Suprapubic skin (tissue), 4 donors: ENCODE results near the gene PGK2.

Source experiments
- EP300 ChIP-seq: sonication (generic); formaldehyde crosslinking; IDR thresholded peaks from one replicate; pipeline ENCODE4 v1.6.1; 2017; ENCODE audit warnings: antibody characterized with exemption
- POLR2A ChIP-seq, 2 donors: fragments of 450-650 bp; IDR thresholded peaks; one replicate each; pipeline ENCODE4 v1.6.1; 2017; ENCODE audit warnings: antibody characterized with exemption in 2 of 2, mild to moderate bottlenecking in 2 of 2, moderate library complexity in 2 of 2
- POLR2AphosphoS5 ChIP-seq, 3 donors: sonication (generic); formaldehyde crosslinking; IDR thresholded peaks; one replicate each; pipeline ENCODE4 v1.6.1; 2017; ENCODE audit warnings: antibody characterized with exemption in 3 of 3
- TF ChIP-seq, protein P1 (sequence below), 2 donors: fragments of 200-600 bp in 1 of 2; fragments of 450-650 bp in 1 of 2; sonication (generic) in 1 of 2; IDR thresholded peaks; one replicate each; pipeline ENCODE4 v1.5.1; 2016 to 2019; ENCODE audit warnings: antibody characterized with exemption in 2 of 2, mild to moderate bottlenecking in 1 of 2, moderate library complexity in 1 of 2

DNA sequence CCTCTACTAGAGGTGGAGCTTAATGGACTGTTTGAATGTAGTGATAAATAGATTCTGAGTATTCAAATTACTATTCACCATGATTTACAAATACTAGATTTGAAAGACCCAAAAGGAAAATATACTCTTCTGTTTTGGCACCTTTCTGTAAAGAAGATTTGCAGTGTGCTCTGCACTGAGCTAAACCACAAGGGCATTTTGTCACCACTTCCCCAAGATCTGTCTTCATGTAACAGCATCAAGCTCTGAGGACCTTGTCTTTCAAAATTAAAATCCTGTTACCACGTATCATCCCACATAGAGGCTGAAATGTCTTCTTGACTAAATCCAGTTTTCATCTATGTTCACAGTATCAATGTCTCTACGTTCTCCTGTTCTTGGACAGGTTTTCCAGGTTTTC, 3.3 kb upstream of the PGK2 start:
- TF ChIP-seq POLR2A (IDR thresholded peaks at IDR 0.05) (no peak), POLR2AphosphoS5 (IDR thresholded peaks at IDR 0.05) (no peak), EP300 (no peak)
- TF ChIP-seq, protein P1, sequence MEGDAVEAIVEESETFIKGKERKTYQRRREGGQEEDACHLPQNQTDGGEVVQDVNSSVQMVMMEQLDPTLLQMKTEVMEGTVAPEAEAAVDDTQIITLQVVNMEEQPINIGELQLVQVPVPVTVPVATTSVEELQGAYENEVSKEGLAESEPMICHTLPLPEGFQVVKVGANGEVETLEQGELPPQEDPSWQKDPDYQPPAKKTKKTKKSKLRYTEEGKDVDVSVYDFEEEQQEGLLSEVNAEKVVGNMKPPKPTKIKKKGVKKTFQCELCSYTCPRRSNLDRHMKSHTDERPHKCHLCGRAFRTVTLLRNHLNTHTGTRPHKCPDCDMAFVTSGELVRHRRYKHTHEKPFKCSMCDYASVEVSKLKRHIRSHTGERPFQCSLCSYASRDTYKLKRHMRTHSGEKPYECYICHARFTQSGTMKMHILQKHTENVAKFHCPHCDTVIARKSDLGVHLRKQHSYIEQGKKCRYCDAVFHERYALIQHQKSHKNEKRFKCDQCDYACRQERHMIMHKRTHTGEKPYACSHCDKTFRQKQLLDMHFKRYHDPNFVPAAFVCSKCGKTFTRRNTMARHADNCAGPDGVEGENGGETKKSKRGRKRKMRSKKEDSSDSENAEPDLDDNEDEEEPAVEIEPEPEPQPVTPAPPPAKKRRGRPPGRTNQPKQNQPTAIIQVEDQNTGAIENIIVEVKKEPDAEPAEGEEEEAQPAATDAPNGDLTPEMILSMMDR (IDR thresholded peaks at IDR 0.05) = no peak
